EH (cell line): ENCODE measurements around the gene TSPAN2.

Source experiments
- DNase-seq: peaks from one replicate; pipeline ENCODE4 v3.0.0-alpha.2; 2015; ENCODE audit warnings: low read depth

The TSPAN2 gene

DNA sequence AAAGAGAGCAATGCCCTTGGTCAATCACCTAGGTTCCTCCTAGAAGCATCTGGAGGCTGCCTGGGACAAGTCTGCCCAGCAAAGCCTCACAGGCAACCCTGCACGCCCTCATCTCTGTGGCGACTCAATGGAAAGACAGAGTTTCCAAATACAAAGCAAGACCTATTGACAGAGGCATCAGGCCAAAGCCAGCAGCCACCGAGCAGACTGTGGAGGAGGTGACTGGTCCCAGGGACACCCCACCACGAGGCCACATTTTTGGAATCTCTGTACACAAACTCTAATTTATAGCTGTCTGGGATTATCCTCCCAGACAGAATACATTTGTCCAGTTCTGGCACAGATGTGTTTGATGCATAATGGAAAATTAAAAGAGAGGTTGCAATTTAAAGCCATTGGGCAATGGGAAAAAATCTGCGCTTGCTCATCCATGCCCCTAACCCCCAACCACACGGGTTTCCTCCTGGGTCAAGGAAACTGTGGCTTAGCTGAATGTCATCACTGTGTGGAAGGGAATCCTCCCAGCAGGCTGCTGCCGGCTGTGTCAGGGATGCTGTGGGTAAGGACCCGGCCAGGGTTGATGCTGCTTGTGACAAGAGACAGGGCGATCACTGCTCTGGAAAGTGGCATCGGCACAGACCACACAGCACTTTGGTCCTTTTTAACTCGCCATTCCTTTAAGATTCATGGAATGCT is 14.3 kb downstream of the TSPAN2 start:
- peak; percentile 71 for DNase-seq

DNA sequence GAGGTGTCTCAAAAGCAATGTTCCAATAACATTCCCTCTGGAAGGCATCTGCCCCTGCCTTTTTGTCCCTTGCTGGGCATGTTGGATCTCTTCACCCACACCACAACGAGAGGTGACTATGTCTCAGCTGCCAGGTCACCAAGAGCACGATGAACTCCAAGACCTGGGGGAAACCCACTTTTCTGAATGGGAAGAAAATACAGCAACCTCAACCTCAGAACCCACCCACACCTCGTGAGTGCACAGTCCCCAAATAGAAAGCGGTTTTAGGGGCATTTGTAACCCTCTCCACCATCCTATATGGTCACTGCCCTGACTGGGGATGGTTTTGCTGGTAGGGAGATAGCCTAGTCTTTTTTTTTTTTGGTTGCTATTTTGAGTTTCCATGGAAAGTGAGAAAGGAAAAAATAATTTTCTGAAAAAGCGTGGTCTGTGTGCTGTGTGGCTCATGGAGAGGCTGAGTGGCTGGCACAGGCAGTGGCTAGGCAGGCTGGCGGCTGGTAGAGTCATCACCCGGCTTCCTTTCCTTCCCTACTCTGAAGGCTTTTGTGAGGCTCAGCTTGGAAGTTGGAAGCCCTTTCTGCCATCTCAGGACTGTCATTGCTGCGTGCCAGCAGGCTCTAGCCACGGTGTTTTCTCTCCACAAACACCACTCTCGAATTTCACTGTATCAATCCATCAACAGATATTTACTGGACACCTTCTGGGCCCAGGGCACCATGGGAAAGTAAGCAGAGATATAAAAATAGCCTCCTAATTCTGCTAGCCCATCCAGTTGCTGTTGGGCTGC is 15.8 kb downstream of the TSPAN2 start:
- DNase-seq, result no peak

DNA sequence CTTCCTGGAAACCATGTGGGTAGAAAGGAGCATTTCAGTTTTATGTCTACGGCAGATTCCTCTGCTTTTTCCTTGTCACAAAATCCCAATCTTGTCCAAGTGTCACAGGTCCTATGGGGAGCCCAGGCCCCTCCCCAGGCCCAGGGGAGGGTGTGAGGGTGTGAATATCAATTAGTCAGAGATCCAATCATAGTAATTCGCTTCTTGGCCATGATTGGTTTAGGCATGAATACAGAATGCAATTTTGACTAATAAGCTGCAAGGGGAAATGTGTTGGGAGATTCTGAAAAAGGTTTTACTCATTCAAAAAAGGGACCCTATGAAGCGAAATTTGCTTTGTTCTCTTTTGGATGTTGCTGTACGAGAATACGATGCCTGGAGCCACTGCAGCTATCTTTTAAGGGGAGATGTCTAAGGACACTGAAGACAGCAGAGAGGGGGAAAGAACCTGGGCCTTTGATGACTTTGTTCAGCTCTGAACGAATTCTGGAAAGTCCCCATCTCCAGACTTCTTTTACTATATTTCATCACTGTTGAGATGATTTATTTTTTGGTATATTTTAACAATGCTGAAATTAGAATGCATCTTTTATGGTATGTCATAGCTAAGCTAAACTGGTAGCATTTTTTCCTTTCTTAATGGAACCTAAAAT is 18.2 kb downstream of the TSPAN2 start:
- DNase-seq, result no peak

DNA sequence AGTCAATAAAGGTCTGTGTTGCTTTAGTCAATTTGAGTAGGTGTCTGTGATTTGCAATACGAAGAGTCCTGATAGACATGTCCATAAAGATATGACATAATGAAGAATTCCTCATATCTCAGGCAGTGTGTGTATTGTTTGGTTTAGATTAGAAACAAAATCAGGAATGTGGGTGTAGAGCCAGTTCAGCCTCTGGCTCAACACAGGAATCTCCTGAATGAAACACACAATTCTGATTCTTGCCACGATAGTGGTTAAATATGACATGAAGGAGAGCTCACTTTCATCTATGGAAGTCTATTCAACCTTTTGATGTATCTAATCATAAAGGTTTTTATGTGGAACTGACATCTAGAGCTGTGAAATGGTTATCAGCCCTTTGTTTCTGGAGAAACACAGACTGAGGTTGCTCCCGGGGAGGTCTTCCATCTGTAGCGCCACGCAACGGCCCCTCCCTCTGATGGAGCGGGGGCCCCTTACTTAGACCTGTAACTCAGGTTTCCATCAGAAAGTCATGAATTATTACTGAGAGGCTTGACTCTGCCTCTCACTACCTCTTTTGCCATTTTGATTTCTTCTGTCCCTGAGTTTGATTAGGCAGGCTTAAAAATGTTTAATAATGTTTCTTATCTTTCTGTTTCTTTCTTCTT is 19.5 kb downstream of the TSPAN2 start:
- peak; percentile 65 for DNase-seq

DNA sequence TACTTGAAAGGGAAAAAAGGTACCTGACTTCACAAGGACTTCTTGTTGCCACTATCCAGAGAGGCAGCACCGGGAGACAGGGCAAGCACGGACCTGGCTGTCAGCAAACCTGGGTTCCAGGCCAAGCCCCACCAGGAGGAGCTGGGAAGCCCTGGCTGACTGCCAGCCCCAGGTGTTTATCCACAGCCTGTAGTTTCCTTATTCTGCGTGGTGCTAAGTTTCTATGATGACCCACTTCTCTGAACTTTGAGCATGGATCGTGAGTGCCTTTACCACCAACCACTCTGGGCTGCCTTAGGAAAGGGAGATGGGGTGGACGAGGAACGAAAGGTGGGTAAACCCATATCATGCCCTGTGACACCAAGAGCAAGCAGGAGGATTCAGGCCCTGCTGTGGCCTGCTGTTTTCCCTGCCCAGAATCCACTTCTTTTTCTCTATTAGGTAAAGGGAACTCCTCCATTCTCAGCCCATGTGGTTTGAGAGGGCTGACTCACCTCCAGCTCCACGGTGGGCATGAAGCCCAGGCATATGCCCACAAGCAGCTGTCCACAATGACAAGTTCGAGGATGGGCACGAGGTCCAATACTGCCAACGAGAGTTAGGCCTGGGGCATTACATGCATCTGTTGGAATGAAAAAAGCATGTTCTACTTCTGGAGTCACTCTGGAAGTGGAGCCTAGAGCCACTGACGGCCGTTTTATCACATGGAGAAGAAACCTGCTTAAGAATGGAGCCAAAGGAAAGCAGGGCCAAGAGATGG is 20.3 kb downstream of the TSPAN2 start:
- DNase-seq, result peak; percentile 67

DNA sequence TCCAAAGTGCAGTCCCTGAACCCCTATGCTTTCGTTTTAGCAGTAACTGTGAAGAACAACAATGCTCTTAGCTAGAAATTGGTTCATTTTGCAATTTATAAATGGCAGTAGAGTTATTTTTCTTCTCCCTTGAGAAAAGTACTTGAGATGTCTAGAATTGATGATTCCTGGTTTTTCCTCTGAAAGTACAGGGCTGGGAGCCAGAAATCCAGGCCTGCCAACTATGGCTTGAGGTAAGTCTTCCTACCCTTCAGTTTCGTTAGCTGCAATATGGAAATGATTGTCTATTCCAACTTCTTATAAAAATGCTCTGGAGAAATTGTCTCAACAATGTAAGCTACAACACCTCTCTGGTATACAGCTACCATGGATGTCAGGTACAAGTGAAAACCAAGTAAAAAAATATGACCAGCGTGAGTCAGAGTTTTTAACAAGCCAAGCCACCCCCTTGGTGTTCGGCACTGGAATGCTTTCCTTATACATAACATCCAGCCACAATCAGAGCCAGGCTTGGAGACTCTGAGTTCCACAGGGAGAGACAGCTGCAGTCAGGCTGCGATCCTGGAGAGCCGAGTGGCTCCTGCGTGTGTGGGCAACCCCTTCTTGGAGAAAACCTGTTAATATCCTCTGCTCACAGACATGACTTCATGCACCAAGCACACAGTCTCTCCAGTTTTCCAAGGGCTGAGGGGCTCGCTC is 22.0 kb downstream of the TSPAN2 start:
- DNase-seq, result peak; percentile 88

DNA sequence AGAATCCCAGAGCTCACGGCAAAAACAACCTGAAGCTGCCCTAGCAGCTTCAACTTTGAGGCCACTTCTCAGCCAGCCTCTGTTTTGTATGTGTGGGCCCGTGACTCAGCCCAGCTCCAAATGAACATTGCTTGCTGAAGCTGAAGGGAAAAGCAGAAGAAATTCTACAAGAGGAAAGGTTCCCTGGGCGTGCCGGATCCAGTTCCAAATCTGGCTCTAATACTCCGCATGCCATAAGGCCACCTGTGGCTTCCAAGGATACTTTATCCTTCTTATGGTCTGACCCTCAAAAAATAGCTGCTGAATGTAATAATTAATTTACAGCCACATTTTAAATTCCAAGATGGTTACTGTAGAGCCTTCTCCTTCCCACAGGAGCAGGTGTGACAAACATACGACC is 24.3 kb downstream of the TSPAN2 start:
- DNase-seq, result no peak

DNA sequence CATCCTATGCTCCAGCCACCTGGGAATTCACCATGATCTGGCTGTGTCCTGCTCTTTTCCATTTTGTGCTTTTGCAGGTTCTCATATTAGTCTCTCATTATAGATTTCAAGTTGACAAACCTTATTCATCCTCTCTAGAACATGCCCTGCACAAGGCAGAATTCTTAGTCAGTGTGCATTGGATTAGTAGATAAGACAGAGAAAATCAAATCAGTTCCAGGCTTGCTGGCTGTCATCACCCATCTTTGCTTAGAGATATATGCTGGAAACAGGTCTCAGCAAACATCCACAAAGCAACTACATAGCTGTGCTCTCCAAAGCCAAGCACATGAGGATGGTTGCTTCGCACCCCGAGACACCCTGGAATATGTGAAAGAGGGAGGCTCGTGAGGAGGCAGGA is 24.8 kb downstream of the TSPAN2 start:
- DNase-seq, result no peak

DNA sequence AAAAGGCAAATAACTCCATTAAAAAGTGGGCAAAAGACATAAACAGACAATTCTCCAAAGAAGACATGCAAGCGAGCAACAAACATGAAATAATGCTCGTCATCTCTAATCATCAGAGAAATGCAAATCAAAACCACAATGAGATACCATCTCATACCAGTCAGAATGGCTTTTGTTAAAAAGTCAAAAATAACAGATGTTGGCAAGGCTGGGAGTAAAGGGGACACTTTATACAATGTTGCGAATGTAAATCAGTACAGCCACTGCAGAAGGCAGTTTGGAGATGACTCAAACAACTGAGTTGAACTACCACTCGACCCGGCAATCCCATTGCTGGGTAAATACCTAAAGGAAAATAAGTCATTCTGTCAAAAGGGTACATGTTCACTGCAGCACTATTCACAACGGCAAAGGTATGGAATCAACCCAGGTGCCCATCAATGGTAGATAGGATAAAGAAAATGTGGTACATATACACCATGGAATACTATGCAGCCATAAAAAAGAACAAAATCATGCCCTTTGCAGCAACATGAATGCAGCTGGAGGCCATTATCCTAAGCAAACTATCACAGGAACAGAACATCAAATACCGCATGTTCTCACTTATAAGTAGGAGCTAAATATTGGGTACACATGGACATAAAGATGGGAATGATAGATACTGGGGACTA is 25.9 kb downstream of the TSPAN2 start:
- DNase-seq, result peak; percentile 54

DNA sequence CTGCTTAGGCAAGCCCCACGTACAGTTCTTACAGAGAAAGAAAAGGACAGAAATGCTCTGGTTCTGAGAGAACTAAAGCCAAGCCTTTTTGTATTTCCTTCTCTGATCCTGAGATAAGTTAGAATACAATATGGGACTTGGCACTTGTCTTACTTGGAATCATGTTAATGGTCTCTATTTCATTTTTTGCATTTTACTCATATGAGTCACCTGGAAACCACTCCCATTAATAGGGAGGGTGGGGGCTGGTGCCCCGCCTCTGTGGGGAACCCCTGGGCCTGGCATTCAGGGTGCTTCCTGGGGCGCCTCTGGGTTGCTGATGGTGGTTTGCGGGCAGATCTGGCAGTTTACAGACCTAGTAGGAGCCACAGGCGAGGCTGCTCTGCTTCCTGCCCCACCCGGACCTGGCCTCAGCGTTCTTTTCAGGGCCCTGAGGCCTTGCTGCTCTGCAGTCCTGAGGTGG is 26.7 kb downstream of the TSPAN2 start:
- DNase-seq, result peak; percentile 77

DNA sequence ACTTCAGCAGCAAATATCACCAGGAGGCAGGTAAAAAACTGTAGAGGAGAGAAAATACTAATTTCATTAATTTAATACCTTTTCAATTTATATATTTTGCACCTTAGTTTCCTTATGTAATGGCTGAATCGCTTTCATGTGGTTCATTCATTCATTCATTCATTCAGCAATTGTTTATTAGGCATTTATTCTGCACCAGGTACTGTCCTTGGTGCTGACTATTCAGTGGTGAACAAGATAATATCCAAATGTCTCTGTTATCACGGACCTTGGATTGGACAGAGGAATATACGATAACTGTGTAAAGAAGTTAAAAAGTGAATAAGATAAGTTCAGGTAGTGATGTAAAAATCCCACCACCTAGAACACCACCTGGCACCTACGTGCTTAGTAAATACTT is 28.8 kb downstream of the TSPAN2 start:
- peak; percentile 20 for DNase-seq

DNA sequence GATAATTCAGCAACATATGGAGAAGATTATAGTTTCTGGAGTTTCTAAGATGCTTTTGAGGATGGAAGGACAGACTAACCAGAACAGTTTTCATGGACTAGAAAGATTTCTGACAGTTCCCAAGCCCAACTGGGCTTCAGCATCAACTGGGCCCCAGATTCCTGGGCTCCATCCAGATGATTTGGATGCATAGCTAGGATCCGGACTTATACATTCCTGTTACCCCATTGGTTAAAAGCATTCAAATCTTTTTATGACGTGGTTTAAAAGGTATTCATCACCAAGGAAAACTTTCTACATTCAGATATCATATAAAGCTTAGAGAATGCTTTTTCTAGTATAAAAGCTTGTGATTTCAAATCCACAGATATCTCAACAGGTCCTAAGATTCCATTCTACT is 30.0 kb downstream of the TSPAN2 start:
- DNase-seq, result peak; percentile 69

DNA sequence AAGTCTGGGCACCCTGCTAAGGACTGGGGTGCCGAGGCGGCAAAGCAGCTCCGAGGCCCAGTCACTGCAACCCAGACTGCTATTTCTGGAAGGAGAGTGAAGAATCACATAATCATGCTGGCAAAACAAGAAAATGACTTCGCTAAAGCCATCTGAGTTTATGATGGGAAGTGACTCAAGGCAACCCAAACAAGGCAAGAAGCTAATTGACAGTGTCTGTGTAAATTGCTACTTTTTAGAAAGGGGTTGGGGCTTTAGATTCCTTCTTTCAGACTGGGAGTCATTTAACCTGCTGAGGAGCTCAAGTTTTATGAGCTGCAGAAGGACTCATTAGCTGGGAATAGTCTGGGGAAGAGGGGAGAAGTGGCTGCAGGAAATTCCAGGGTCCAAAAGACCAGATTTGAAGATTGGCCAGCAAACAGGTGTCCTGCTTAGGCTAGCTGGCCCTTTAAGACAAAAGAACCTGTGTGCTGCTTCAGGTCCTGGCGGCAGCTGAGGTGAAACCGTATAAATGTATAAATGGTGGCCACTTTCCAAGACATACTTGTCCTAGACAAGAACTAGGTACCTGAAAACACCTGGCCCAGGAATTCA is 31.5 kb downstream of the TSPAN2 start:
- DNase-seq, result peak; percentile 69

DNA sequence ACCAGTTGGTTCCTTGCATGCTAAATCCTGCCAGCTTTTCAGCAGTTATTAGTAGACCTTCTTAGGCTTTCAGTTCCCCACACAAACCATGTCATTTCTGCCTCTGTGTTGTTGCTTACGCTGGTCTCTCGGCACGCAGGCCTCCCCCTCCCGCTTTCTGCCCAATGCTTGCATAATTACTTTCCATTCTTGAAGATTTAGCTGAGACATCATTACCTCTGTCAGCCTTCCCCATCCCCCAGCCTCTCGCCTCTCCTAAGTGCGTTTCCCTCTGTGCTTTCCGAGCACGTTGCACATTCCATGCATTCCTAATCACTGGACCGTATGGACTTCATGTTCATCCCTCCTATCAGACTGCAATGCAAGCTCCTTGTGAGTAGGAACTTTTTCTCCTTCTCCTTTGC is 32.9 kb downstream of the TSPAN2 start:
- peak; percentile 94 for DNase-seq

DNA sequence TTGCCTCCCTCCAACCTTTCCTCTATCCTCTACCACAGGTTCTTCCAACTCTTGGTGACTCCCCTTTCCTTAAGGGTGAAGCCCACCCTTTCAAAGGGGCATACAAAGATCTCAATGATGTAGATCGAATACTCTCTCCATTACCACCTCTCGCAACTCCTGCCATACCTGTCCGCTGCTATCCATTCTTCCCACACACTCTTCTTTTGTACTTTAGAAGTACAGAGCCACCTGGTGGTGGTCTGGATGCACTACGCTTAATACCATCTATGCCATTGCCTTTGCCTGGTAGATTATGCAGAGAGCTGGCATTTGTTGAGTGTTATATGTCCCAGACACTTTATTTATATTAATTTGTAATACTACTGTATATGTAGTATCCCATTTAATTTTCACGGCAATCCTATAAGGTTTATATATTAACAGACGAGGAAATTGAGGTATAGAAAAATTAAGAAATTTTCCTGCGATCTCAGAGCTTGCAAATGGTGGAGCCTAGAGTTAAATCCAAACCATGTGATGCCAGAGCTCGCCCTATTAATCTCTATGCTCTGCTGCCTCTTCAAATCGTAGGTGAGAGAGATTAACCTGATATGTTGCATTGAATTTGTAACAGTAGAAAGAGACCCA is 36.7 kb downstream of the TSPAN2 start:
- DNase-seq, result peak; percentile 54

DNA sequence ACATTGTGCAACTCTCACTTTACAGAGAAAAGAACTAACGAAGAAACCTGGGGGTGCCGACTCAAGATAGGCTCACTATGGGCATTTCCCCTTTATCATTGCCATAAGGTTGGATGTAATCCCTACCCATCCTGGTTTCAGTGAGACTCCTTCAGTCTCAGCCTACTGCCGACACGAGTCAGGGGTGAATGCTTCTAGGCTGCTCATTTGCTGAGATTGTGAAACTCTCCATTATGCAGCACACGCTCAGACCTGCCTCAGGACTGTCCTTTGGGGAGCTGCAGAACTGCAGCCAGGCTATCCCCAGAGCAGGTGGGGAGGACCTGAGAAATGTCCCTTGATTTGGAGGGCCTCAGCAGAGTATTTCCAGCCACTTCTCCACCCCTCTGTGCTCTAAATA is 37.5 kb downstream of the TSPAN2 start:
- DNase-seq, result no peak

DNA sequence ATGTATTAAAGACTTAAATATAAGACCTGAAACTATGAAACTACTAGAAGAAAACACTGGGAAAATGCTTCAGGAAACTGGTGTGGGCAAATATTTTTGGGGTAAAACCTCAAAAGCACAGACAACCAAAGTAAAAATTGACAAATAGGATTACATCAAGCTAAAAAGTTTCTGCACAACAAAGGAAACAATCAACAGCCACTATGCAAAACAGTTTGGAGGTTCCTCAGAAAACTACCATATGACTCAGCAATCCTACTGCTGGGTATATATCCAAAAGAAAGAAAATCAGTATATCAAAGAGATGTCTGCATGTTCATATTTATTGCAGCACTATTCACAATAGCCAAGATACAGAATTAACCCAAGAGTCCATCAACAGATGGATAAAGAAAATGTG is 42.6 kb downstream of the TSPAN2 start:
- DNase-seq, result no peak

DNA sequence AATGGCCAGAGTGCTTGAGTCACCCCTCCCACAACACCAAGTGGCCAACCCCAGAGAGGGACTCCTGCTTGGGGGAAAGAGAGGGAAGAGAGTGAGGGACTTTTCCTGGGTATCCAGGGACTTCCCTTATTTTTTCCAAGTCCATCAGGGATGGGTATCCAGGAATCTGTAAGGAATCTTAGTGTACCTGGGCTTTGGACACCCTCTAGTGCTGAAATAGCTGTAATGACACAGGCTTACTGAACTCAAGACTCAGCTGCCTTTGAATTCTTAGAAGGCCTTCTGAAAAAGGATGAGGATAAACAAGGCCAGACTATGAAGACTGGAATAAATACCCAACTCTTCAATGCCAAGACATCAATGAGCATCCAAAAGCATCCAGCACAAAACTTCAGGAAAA is 47.6 kb downstream of the TSPAN2 start:
- DNase-seq, result peak; percentile 23

DNA sequence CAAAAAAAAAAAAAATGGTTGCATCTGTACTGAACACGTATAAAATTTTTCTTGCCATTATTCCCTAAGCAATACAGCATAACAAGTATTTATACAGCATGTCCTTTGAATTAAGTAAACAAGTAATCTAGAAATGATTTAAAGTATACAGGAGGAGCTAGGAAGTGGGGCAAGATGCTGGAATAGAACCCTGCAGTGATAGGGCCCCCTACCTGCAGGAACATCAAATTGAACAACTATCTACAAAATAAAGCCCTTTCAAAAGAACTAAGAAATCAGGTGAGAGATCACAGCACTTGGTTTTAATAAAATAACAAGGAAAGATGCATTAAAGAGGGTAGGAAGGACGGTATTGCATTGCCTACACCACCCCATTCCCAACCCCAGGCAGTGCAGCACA is 48.8 kb downstream of the TSPAN2 start:
- no peak for DNase-seq
